Naive thymus-derived CD4-positive, alpha-beta T cell (primary cell): ENCODE measurements around the gene IRF2. TPM values are rescaled to one million over a fixed set of nuclear protein-coding genes. Genes with fewer than 3 reads are reported as not detected.

Experiments used
- ATAC-seq: fragments of 150-1000 bp; cut with Tn5 transposase; 2 replicates; pipeline ENCODE4 v1.10.0; 2021; ENCODE audit warnings: mild to moderate bottlenecking, moderate library complexity
- CTCF ChIA-PET: fragments of 350-600 bp; sonication (Branson Sonifier 250); formaldehyde crosslinking; loops from one replicate; lab custom pipeline; 2021; ENCODE audit warnings: antibody characterized with exemption; lab: Charles Lee
- POLR2A ChIA-PET: fragments of 350-600 bp; sonication (Branson Sonifier 250); formaldehyde crosslinking; loops from one replicate; lab custom pipeline; 2021; ENCODE audit warnings: antibody characterized with exemption, inconsistent platforms; lab: Charles Lee
- DNase-seq, 9 donors: peaks; one replicate each; pipeline versions ENCODE4 v3.0.0 to v3.0.0-alpha.2; 2020 to 2022; ENCODE audit warnings: mixed read lengths in 1 of 9
- H3K27ac ChIP-seq: one replicate; pipeline ENCODE4 v1.7.0; 2013; ENCODE audit warnings: mild to moderate bottlenecking, low read depth, low read length, moderate library complexity
- H3K27me3 ChIP-seq, 2 donors: one replicate each; pipeline ENCODE4 v1.7.0; 2013; ENCODE audit warnings: low read length in 2 of 2, mild to moderate bottlenecking in 2 of 2, moderate library complexity in 2 of 2; ENCODE audit not compliant: control insufficient read depth in 2 of 2, insufficient read depth in 2 of 2
- H3K36me3 ChIP-seq, 3 experiments: 1 replicate in 2 of 3; 2 replicates in 1 of 3; pipeline ENCODE4 v1.7.0; 2013; ENCODE audit warnings: low read length in 3 of 3, mild to moderate bottlenecking in 3 of 3, moderate library complexity in 1 of 3; ENCODE audit not compliant: insufficient read depth in 3 of 3, control insufficient read depth in 2 of 3
- H3K4me1 ChIP-seq, 2 donors: one replicate each; pipeline ENCODE4 v1.7.0; 2013; ENCODE audit warnings: low read length in 2 of 2, mild to moderate bottlenecking in 2 of 2, moderate library complexity in 1 of 2; ENCODE audit not compliant: control insufficient read depth in 2 of 2, insufficient read depth in 2 of 2
- H3K4me3 ChIP-seq: 2 replicates; pipeline ENCODE4 v1.7.0; 2013; ENCODE audit warnings: mild to moderate bottlenecking, low read length
- H3K9me3 ChIP-seq, 3 experiments: 1 replicate in 2 of 3; 2 replicates in 1 of 3; pipeline ENCODE4 v1.7.0; 2013; ENCODE audit warnings: low read length in 3 of 3; ENCODE audit not compliant: control insufficient read depth in 2 of 3
- H3K27ac Mint-ChIP-seq, 9 donors: one replicate each; pipeline ENCODE4 v1.8.0; 2020 to 2022; ENCODE audit warnings: mixed read lengths in 9 of 9, mild to moderate bottlenecking in 8 of 9, moderate library complexity in 5 of 9, inconsistent platforms in 2 of 9
- H3K27me3 Mint-ChIP-seq, 5 donors: one replicate each; pipeline ENCODE4 v1.8.0; 2021 to 2022; ENCODE audit warnings: mixed read lengths in 5 of 5, mild to moderate bottlenecking in 1 of 5
- H3K36me3 Mint-ChIP-seq, 5 donors: one replicate each; pipeline ENCODE4 v1.8.0; 2020 to 2022; ENCODE audit warnings: mixed read lengths in 5 of 5, mild to moderate bottlenecking in 3 of 5, inconsistent platforms in 1 of 5
- H3K4me1 Mint-ChIP-seq, 7 donors: one replicate each; pipeline ENCODE4 v1.8.0; 2020 to 2022; ENCODE audit warnings: mixed read lengths in 7 of 7, mild to moderate bottlenecking in 3 of 7, inconsistent platforms in 1 of 7
- H3K4me3 Mint-ChIP-seq, 10 donors: one replicate each; pipeline ENCODE4 v1.8.0; 2020 to 2022; ENCODE audit warnings: mild to moderate bottlenecking in 10 of 10, mixed read lengths in 10 of 10, moderate library complexity in 6 of 10, inconsistent platforms in 2 of 10
- H3K9me3 Mint-ChIP-seq, 11 donors: one replicate each; pipeline ENCODE4 v1.8.0; 2020 to 2022; ENCODE audit warnings: mixed read lengths in 11 of 11, mild to moderate bottlenecking in 4 of 11, inconsistent platforms in 1 of 11, moderate library complexity in 1 of 11
- intact Hi-C, 2 donors: fragments of 100-400 bp; cut with micrococcal nuclease; formaldehyde crosslinking; loops; one replicate each; pipeline ENCODE4 v1.15.1; 2023
- polyA plus RNA-seq, 2 donors: library from polyadenylated mRNA; unstranded; fragments of 300-500 nt; fragmentation: Illumina TruSeq; gene quantifications; one replicate each; pipeline ENCODE4 v1.2.3, GENCODE V29; 2021
- total RNA-seq, 6 experiments: library from RNA in 5 of 6; stranded (reverse) in 5 of 6; gene quantifications; 1 replicate in 5 of 6; 2 replicates in 1 of 6; pipeline ENCODE4 v1.2.3 and lab custom pipeline; 2021 to 2026

Gene IRF2
- total and polyA plus RNA-seq, 7 experiments from 2014 or later: 31.2 to 87.0 (median 77.5) TPM

DNA sequence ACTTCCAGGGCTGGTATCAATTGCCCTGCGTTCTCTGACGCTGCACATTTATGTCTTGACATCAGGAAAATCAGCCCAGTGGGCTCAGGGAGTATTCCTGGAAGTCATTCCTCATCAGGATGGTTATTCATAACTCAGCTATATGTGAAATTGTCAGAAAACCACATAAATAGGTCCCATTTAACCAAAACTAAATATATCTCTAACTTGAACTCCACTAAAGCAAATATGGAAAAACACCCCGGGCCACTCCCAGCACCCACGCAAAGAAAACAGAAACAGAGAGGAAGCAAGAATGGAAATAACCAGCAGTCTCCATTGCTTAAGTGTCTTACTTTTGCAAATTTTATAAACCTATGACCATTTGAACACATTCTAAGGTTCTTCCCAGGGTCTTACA lies 112.0 kb downstream of the IRF2 start:
- intact Hi-C loops: no loop called here
- H3K27me3 ChIP-seq: no peaks in the 10 kb centered on the region
- H3K4me1 ChIP-seq: no peaks in the 10 kb centered on the region
- no peak overlapping the region for H3K4me3 ChIP-seq
- no peaks in the 10 kb centered on the region for H3K36me3 ChIP-seq
- H3K9me3 ChIP-seq: no peaks in the 10 kb centered on the region
- DNase-seq (no peak), ATAC-seq (no peak)
- no peak overlapping the region for H3K27ac Mint-ChIP-seq
- H3K27me3 Mint-ChIP-seq: no peaks in the 10 kb centered on the region
- CTCF ChIA-PET: no interaction called here
- POLR2A ChIA-PET: no interaction called here
- H3K27ac ChIP-seq: no peak overlapping the region
- H3K36me3 Mint-ChIP-seq: peaks cover 0 to 31% (median 10%) of the 10 kb centered on the region in 5 donors
- H3K4me3 Mint-ChIP-seq: no peak overlapping the region
- peaks cover 0 to 13% (median 0%) of the 10 kb centered on the region in 7 donors for H3K4me1 Mint-ChIP-seq
- H3K9me3 Mint-ChIP-seq: peaks cover 0 to 11% (median 0%) of the 10 kb centered on the region in 11 donors

DNA sequence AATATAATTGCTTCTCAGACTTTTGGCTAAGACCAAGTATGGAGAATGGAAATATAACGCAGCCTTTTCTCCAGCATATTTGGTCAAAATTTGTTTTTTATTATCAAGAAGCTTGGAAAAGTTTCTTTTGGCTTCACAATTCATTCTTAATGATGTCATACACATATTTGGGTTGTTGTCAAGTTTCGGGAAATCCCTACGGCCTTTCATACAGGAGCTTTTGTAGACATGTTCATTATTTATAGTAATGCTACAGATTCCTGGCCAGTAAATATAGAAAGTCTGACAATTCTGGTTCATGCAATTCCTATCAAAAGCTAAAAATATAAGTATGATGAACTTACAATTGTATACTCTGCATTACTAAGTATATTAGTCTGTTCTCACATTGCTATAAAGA lies 112.9 kb downstream of the IRF2 start:
- ChIA-PET POLR2A (no interaction called here), CTCF (no interaction called here)
- H3K27ac ChIP-seq: no peak overlapping the region
- Mint-ChIP-seq H3K27ac (no peak overlapping the region), H3K9me3 (peaks cover 0 to 7% (median 0%) of the 10 kb centered on the region in 11 donors), H3K27me3 (no peaks in the 10 kb centered on the region), H3K36me3 (peaks cover 0 to 26% (median 7%) of the 10 kb centered on the region in 5 donors), H3K4me3 (no peak overlapping the region), H3K4me1 (peaks cover 0 to 8% (median 0%) of the 10 kb centered on the region in 7 donors)
- DNase-seq: no peak
- no peaks in the 10 kb centered on the region for H3K4me1 ChIP-seq
- no peaks in the 10 kb centered on the region for H3K9me3 ChIP-seq
- H3K27me3 ChIP-seq: no peaks in the 10 kb centered on the region
- H3K4me3 ChIP-seq: no peak overlapping the region
- ATAC-seq: no peak
- intact Hi-C loops: no loop called here
- H3K36me3 ChIP-seq: no peaks in the 10 kb centered on the region

DNA sequence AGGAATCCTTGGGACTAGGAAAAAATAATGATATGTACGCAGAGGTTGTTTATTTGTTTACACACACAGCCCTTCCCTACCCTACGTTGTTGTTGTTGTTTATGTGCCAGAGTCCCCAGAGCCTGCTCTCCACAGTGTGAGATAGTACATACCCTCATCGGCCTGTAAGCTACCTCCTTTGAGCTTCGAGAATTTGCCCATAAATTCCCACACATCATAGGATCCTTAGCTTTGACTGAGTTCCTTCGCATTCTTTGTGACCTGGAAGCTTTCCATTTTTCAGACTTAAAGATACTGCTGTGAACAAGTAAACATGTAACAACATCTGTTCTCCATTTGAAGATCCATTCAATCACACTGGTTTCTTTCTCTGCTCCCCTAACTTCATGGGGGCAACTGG lies 114.5 kb downstream of the IRF2 start:
- Mint-ChIP-seq H3K36me3 (peaks cover 0 to 20% (median 7%) of the 10 kb centered on the region in 5 donors), H3K4me1 (peaks cover 0 to 18% (median 8%) of the 10 kb centered on the region in 7 donors), H3K4me3 (no peak overlapping the region), H3K9me3 (peaks cover 0 to 7% (median 0%) of the 10 kb centered on the region in 11 donors), H3K27me3 (no peaks in the 10 kb centered on the region), H3K27ac (no peak overlapping the region)
- no peak for DNase-seq
- ChIA-PET POLR2A (interaction anchor here (0.7 kb wide), 1 partner anchor 239 kb away, joined by 3 read pairs; no protein-coding TSS in a partner anchor), CTCF (no interaction called here)
- Histone ChIP-seq H3K4me1 (peaks cover 0 to 5% of the 10 kb centered on the region in 2 donors), H3K4me3 (no peak overlapping the region), H3K27me3 (no peaks in the 10 kb centered on the region), H3K36me3 (no peaks in the 10 kb centered on the region), H3K9me3 (no peaks in the 10 kb centered on the region), H3K27ac (no peak overlapping the region)
- intact Hi-C loops: no loop called here
- ATAC-seq: no peak

DNA sequence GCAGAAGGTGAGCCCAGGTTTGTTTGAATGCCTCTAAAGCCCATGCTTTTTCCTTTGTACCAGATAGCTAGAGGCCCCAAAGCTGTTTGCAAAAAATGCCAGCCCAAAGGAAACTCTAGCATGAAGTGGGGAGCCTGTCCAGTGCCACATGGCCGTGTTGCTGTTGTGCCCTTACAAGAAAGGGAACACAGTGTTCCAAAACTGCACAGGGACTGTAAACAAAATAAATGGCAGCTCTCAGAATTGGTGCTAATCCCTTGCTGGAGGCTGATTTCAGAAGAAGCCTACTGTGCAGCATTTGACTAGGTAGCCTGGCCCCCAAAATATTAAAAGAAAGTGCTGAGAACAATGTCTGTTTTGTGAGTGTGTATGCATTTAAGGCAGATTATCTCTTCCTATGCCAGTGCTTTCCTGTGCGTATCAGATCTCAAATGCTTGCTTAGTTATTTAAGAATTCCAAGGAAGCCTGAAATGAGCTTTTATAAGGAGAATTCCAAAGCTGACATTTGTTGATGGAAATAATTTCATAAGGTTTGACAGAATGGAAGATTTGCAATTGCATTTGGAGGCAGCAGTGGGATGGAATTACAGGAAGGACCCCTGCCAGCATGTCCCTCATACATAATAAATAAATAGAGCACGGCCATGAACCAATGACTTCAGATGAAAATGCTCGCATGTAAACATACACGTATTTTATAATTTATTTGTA lies 115.7 kb downstream of the IRF2 start:
- ChIA-PET POLR2A (no interaction called here), CTCF (interaction anchor here (0.6 kb wide), 1 partner anchor 754 kb away, joined by 3 read pairs; no protein-coding TSS in a partner anchor)
- ATAC-seq (no peak), DNase-seq (no peak)
- Histone ChIP-seq H3K4me1 (peaks cover 0 to 12% of the 10 kb centered on the region in 2 donors), H3K27me3 (no peaks in the 10 kb centered on the region), H3K9me3 (no peaks in the 10 kb centered on the region), H3K36me3 (no peaks in the 10 kb centered on the region), H3K4me3 (no peak overlapping the region), H3K27ac (no peak overlapping the region)
- no peak overlapping the region for H3K4me3 Mint-ChIP-seq
- H3K27ac Mint-ChIP-seq: no peak overlapping the region
- peaks cover 0 to 7% (median 0%) of the 10 kb centered on the region in 11 donors for H3K9me3 Mint-ChIP-seq
- intact Hi-C loops: no loop called here
- peaks cover 0 to 15% (median 3%) of the 10 kb centered on the region in 5 donors for H3K36me3 Mint-ChIP-seq
- peaks cover 6 to 22% (median 12%) of the 10 kb centered on the region in 7 donors for H3K4me1 Mint-ChIP-seq
- H3K27me3 Mint-ChIP-seq: no peaks in the 10 kb centered on the region

DNA sequence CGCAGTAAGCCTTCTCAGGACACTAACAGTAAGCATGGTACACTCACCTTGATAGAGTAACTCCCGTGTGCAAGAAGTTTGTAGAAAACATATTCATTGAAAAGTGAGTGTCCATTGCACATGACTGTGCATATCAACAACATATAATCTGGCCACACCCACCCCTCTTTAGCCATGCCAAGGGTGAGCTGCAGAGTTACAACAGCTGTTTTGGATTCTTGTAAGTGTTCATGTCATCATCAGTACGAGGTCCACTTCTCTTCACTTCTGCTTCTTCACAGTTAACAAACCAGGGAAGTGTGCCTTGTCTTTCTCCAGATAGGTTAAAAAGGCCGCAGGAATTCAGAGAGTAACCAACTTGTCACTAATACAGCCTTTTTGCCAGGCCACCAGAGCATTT lies 116.6 kb downstream of the IRF2 start:
- Histone ChIP-seq H3K4me3 (no peak overlapping the region), H3K27me3 (no peaks in the 10 kb centered on the region), H3K9me3 (no peaks in the 10 kb centered on the region), H3K27ac (no peak overlapping the region), H3K4me1 (peaks cover 0 to 12% of the 10 kb centered on the region in 2 donors), H3K36me3 (no peaks in the 10 kb centered on the region)
- no peaks in the 10 kb centered on the region for H3K27me3 Mint-ChIP-seq
- intact Hi-C loops: no loop called here
- H3K27ac Mint-ChIP-seq: no peak overlapping the region
- H3K36me3 Mint-ChIP-seq: peaks cover 0 to 15% (median 3%) of the 10 kb centered on the region in 5 donors
- ChIA-PET CTCF (interaction anchor here (0.6 kb wide), 1 partner anchor 755 kb away, joined by 3 read pairs; no protein-coding TSS in a partner anchor), POLR2A (no interaction called here)
- peaks cover 8 to 29% (median 17%) of the 10 kb centered on the region in 7 donors for H3K4me1 Mint-ChIP-seq
- DNase-seq (no peak), ATAC-seq (no peak)
- H3K4me3 Mint-ChIP-seq: no peak overlapping the region
- H3K9me3 Mint-ChIP-seq: peaks cover 0 to 7% (median 0%) of the 10 kb centered on the region in 11 donors

DNA sequence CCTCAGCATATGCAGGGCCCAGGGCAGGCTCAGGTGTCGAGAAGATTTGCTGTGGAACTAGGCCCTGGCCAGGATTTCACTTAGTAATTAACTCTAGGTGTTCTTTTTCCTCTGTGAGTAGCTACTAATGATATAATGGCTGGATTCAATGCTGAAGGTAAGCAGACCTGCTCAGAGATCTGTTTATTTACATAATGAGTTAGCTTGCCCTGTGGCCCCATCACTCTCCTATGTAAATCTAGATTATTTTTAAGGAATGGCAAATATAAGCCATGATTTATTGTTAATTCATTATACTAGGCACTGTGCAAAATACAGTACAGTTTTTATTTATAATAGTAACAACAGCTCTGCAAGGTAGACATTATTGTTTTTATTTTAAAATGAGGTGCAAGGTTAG lies 117.2 kb downstream of the IRF2 start:
- DNase-seq: no peak
- Mint-ChIP-seq H3K36me3 (peaks cover 0 to 11% (median 3%) of the 10 kb centered on the region in 5 donors), H3K4me3 (no peak overlapping the region), H3K27ac (peak overlapping the region in 2 of 9 donors; percentile 10 to 69), H3K27me3 (no peaks in the 10 kb centered on the region), H3K9me3 (peaks cover 0 to 7% (median 0%) of the 10 kb centered on the region in 11 donors), H3K4me1 (peaks cover 7 to 30% (median 17%) of the 10 kb centered on the region in 7 donors)
- Histone ChIP-seq H3K27me3 (no peaks in the 10 kb centered on the region), H3K4me3 (no peak overlapping the region), H3K9me3 (no peaks in the 10 kb centered on the region), H3K27ac (no peak overlapping the region), H3K4me1 (peaks cover 0 to 12% of the 10 kb centered on the region in 2 donors), H3K36me3 (no peaks in the 10 kb centered on the region)
- POLR2A ChIA-PET: no interaction called here
- CTCF ChIA-PET: no interaction called here
- intact Hi-C loops: no loop called here
- no peak for ATAC-seq
